Gastroesophageal sphincter (tissue), 3 donors: ENCODE data around the gene TNRC6B.

Source experiments
- POLR2A ChIP-seq, 2 donors: fragments of 450-650 bp; IDR thresholded peaks; one replicate each; pipeline ENCODE4 v1.6.1; 2017; ENCODE audit warnings: antibody characterized with exemption in 2 of 2, mild to moderate bottlenecking in 2 of 2, moderate library complexity in 1 of 2
- POLR2AphosphoS5 ChIP-seq: sonication (generic); formaldehyde crosslinking; IDR thresholded peaks from one replicate; pipeline ENCODE4 v1.6.1; 2017; ENCODE audit warnings: antibody characterized with exemption
- TF ChIP-seq, protein P1 (sequence below), 4 experiments: fragments of 200-600 bp in 2 of 4; fragments of 450-650 bp in 2 of 4; sonication (generic) in 1 of 4; IDR thresholded peaks; one replicate each; pipeline ENCODE4 v1.5.1; 2017 to 2019; ENCODE audit warnings: antibody characterized with exemption in 4 of 4, mild to moderate bottlenecking in 2 of 4, moderate library complexity in 2 of 4

- TF ChIP-seq POLR2AphosphoS5, result no peak
- TF ChIP-seq, protein P1, sequence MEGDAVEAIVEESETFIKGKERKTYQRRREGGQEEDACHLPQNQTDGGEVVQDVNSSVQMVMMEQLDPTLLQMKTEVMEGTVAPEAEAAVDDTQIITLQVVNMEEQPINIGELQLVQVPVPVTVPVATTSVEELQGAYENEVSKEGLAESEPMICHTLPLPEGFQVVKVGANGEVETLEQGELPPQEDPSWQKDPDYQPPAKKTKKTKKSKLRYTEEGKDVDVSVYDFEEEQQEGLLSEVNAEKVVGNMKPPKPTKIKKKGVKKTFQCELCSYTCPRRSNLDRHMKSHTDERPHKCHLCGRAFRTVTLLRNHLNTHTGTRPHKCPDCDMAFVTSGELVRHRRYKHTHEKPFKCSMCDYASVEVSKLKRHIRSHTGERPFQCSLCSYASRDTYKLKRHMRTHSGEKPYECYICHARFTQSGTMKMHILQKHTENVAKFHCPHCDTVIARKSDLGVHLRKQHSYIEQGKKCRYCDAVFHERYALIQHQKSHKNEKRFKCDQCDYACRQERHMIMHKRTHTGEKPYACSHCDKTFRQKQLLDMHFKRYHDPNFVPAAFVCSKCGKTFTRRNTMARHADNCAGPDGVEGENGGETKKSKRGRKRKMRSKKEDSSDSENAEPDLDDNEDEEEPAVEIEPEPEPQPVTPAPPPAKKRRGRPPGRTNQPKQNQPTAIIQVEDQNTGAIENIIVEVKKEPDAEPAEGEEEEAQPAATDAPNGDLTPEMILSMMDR (IDR thresholded peaks at IDR 0.05), result no peak
- no peak for TF ChIP-seq POLR2A (IDR thresholded peaks at IDR 0.05)
Observed at GRCh38 chr22:40206561-40206960, 28.8 kb downstream of the TNRC6B start.
